GM18508 (cell line): Measurements from ENCODE around the gene P2RX2.

Source experiments
- ATAC-seq: cut with Tn5 transposase; IDR thresholded peaks from one replicate; pipeline ENCODE4 v1.9.1; 2021; ENCODE audit warnings: moderate number of reproducible peaks; ENCODE audit not compliant: insufficient read depth, unreplicated experiment

P2RX2 gene

GRCh38 chr12:132618683-132619043 lies at the start of gene P2RX2:
P2RX2 (plus strand) TSS chr12:132618776; CDS start chr12:132618817, 41 bp downstream.
- ATAC-seq, result no peak

- ATAC-seq, result no peak
Observed at GRCh38 chr12:132568826-132569480, 49.6 kb upstream of the P2RX2 start.

- ATAC-seq, result no peak
Observed at GRCh38 chr12:132569856-132570480, 48.6 kb upstream of the P2RX2 start.

- no peak for ATAC-seq
Observed at GRCh38 chr12:132570635-132571034, 47.9 kb upstream of the P2RX2 start.

GRCh38 chr12:132571051-132571450 lies 47.5 kb upstream of the P2RX2 start:
- no peak for ATAC-seq

GRCh38 chr12:132571598-132571997 lies 47.0 kb upstream of the P2RX2 start:
- no peak for ATAC-seq

- no peak for ATAC-seq
Observed at GRCh38 chr12:132572106-132572505, 46.5 kb upstream of the P2RX2 start.

- ATAC-seq, result no peak
Observed at GRCh38 chr12:132572801-132573760, 45.5 kb upstream of the P2RX2 start.

GRCh38 chr12:132574271-132574996 lies 44.1 kb upstream of the P2RX2 start:
- no peak for ATAC-seq

GRCh38 chr12:132575661-132576060 lies 42.9 kb upstream of the P2RX2 start:
- no peak for ATAC-seq

GRCh38 chr12:132576701-132577100 lies 41.9 kb upstream of the P2RX2 start:
- no peak for ATAC-seq

GRCh38 chr12:132577191-132577920 lies 41.2 kb upstream of the P2RX2 start:
- no peak for ATAC-seq

GRCh38 chr12:132578118-132578517 lies 40.5 kb upstream of the P2RX2 start:
- ATAC-seq, result no peak

- no peak for ATAC-seq
Observed at GRCh38 chr12:132578826-132579225, 39.8 kb upstream of the P2RX2 start.

GRCh38 chr12:132579744-132580143 lies 38.8 kb upstream of the P2RX2 start:
- ATAC-seq, result no peak

- no peak for ATAC-seq
Observed at GRCh38 chr12:132580701-132581292, 37.8 kb upstream of the P2RX2 start.

GRCh38 chr12:132581348-132582057 lies 37.1 kb upstream of the P2RX2 start:
- no peak for ATAC-seq

GRCh38 chr12:132582058-132582420 lies 36.5 kb upstream of the P2RX2 start:
- no peak for ATAC-seq
